Hepatocyte (in vitro differentiated cells): ENCODE data around the gene SCN1B.

Experiments
- CTCF ChIP-seq: fragments of 200-600 bp; sonication (generic); IDR thresholded peaks from 2 replicates; pipeline ENCODE4 v1.5.1; 2016; ENCODE audit warnings: antibody characterized with exemption, mild to moderate bottlenecking; ENCODE audit not compliant: poor library complexity
- EZH2 ChIP-seq: fragments of 200-600 bp; sonication (generic); IDR thresholded peaks from 2 replicates; pipeline ENCODE4 v1.6.1; 2016; ENCODE audit warnings: antibody characterized with exemption, mild to moderate bottlenecking, borderline replicate concordance
- EZH2phosphoT487 ChIP-seq: fragments of 200-600 bp; sonication (generic); IDR thresholded peaks from one replicate; pipeline ENCODE4 v1.6.1; 2018; ENCODE audit warnings: antibody characterized with exemption, mild to moderate bottlenecking, low read depth, moderate library complexity; ENCODE audit not compliant: unreplicated experiment, severe bottlenecking

- TF ChIP-seq CTCF = no peak
- TF ChIP-seq EZH2phosphoT487 = no peak
- TF ChIP-seq EZH2 = no peak
Measured at GRCh38 chr19:34994643-34995541, 35.4 kb upstream of the SCN1B start.
